ENCODE results near the gene HYAL2. TPM values are rescaled to one million over a fixed set of nuclear protein-coding genes. Genes with fewer than 3 reads are reported as not detected.

HYAL2 gene
- polyA plus RNA-seq (2013, experiment 1 of 2): 40.1 TPM
- polyA plus RNA-seq (2013, experiment 2 of 2): 38.2 TPM

GRCh38 chr3:50322386-50323091 lies at the start of gene HYAL2:
Gene HYAL2 (minus strand): TSS chr3:50322745. CDS start chr3:50320489, 2,256 bp downstream.
- peak within 1 kb of the TSS; percentile 92 for H2AK5ac ChIP-seq (ENCODE audit: low read length)
- H3K79me1 ChIP-seq (ENCODE audit: low read length): peaks cover 27% of the 10 kb centered on the region
- no peaks in the 10 kb centered on the region for H3K27me3 ChIP-seq (ENCODE audit: insufficient read depth, low read length, poor library complexity)
- H3K4me1 ChIP-seq (ENCODE audit: control insufficient read depth, low read depth, low read length): peaks cover 14% of the 10 kb centered on the region
- no peak within 1 kb of the TSS for H4K8ac ChIP-seq (ENCODE audit: low read depth, low read length)
- H3K27ac ChIP-seq (ENCODE audit: low read depth, low read length): peak within 1 kb of the TSS; percentile 76
- H3K79me2 ChIP-seq (ENCODE audit: control insufficient read depth, insufficient read depth, low read length): peaks cover 34% of the 10 kb centered on the region
- H2BK15ac ChIP-seq (replicated peaks; ENCODE audit: low read depth): no peak within 1 kb of the TSS
- no CpG with 5 or more reads among the region's 31 CpGs for WGBS (ENCODE audit: extremely low coverage, insufficient coverage, low lambda C conversion rate)
- peak within 1 kb of the TSS; percentile 65 for H3K4me3 ChIP-seq (ENCODE audit: low read length)
- peak within 1 kb of the TSS; percentile 53 for H3K23ac ChIP-seq (ENCODE audit: low read length)
- peak within 1 kb of the TSS; percentile 70 for H3K4ac ChIP-seq (ENCODE audit: low read depth, low read length)
- H4K5ac ChIP-seq (ENCODE audit: low read length): peak within 1 kb of the TSS; percentile 73
- peak within 1 kb of the TSS; percentile 86 for H3K18ac ChIP-seq (ENCODE audit: low read length)
- peaks cover 13% of the 10 kb centered on the region for H3K36me3 ChIP-seq (ENCODE audit: control insufficient read depth, insufficient read depth, low read length)
- peak within 1 kb of the TSS; percentile 83 for H2BK5ac ChIP-seq (ENCODE audit: low read length)
- H3K4me2 ChIP-seq (ENCODE audit: low read length): peak within 1 kb of the TSS; percentile 94
- peak within 1 kb of the TSS; percentile 55 for H2BK120ac ChIP-seq (ENCODE audit: low read depth, low read length)
- peak within 1 kb of the TSS; percentile 96 for H3K56ac ChIP-seq (ENCODE audit: low read length)
- peak within 1 kb of the TSS; percentile 97 for H3K9ac ChIP-seq (ENCODE audit: low read length)
- peak; percentile 61 for DNase-seq

- peak overlapping the region; percentile 12 for H3K56ac ChIP-seq (ENCODE audit: low read length)
- no peaks in the 10 kb centered on the region for H3K27me3 ChIP-seq (ENCODE audit: insufficient read depth, low read length, poor library complexity)
- H3K4me2 ChIP-seq (ENCODE audit: low read length): no peak overlapping the region
- no peak overlapping the region for H2BK5ac ChIP-seq (ENCODE audit: low read length)
- H3K4me1 ChIP-seq (ENCODE audit: control insufficient read depth, low read depth, low read length): peaks cover 3% of the 10 kb centered on the region
- H3K4me3 ChIP-seq (ENCODE audit: low read length): no peak overlapping the region
- H3K79me1 ChIP-seq (ENCODE audit: low read length): no peaks in the 10 kb centered on the region
- H3K4ac ChIP-seq (ENCODE audit: low read depth, low read length): no peak overlapping the region
- H2BK120ac ChIP-seq (ENCODE audit: low read depth, low read length): no peak overlapping the region
- no peak overlapping the region for H4K5ac ChIP-seq (ENCODE audit: low read length)
- H3K18ac ChIP-seq (ENCODE audit: low read length): no peak overlapping the region
- H3K9ac ChIP-seq (ENCODE audit: low read length): peak overlapping the region; percentile 20
- no CpG with 5 or more reads among the region's 3 CpGs for WGBS (ENCODE audit: extremely low coverage, insufficient coverage, low lambda C conversion rate)
- H3K27ac ChIP-seq (ENCODE audit: low read depth, low read length): no peak overlapping the region
- H4K8ac ChIP-seq (ENCODE audit: low read depth, low read length): no peak overlapping the region
- H3K36me3 ChIP-seq (ENCODE audit: control insufficient read depth, insufficient read depth, low read length): no peaks in the 10 kb centered on the region
- no peak for DNase-seq
- H3K23ac ChIP-seq (ENCODE audit: low read length): no peak overlapping the region
- H3K79me2 ChIP-seq (ENCODE audit: control insufficient read depth, insufficient read depth, low read length): no peaks in the 10 kb centered on the region
- no peak overlapping the region for H2BK15ac ChIP-seq (replicated peaks; ENCODE audit: low read depth)
- no peak overlapping the region for H2AK5ac ChIP-seq (ENCODE audit: low read length)
Measured at GRCh38 chr3:50371133-50371685, 48.7 kb upstream of the HYAL2 start.

GRCh38 chr3:50370594-50370993 lies 48.0 kb upstream of the HYAL2 start:
- Histone ChIP-seq H2AK5ac (ENCODE audit: low read length) (no peak overlapping the region), H3K56ac (ENCODE audit: low read length) (peak overlapping the region; percentile 12), H3K4me2 (ENCODE audit: low read length) (no peak overlapping the region), H4K8ac (ENCODE audit: low read depth, low read length) (no peak overlapping the region), H4K5ac (ENCODE audit: low read length) (no peak overlapping the region), H3K79me2 (ENCODE audit: control insufficient read depth, insufficient read depth, low read length) (no peaks in the 10 kb centered on the region), H3K79me1 (ENCODE audit: low read length) (no peaks in the 10 kb centered on the region), H3K18ac (ENCODE audit: low read length) (no peak overlapping the region), H3K27me3 (ENCODE audit: insufficient read depth, low read length, poor library complexity) (no peaks in the 10 kb centered on the region), H2BK120ac (ENCODE audit: low read depth, low read length) (no peak overlapping the region), H2BK5ac (ENCODE audit: low read length) (no peak overlapping the region), H3K4me1 (ENCODE audit: control insufficient read depth, low read depth, low read length) (peaks cover 3% of the 10 kb centered on the region), H3K27ac (ENCODE audit: low read depth, low read length) (no peak overlapping the region), H3K4me3 (ENCODE audit: low read length) (no peak overlapping the region), H3K4ac (ENCODE audit: low read depth, low read length) (no peak overlapping the region), H3K9ac (ENCODE audit: low read length) (peak overlapping the region; percentile 20), H3K23ac (ENCODE audit: low read length) (no peak overlapping the region), H2BK15ac (replicated peaks; ENCODE audit: low read depth) (no peak overlapping the region), H3K36me3 (ENCODE audit: control insufficient read depth, insufficient read depth, low read length) (no peaks in the 10 kb centered on the region)
- DNase-seq: peak; percentile 56
- WGBS (ENCODE audit: extremely low coverage, insufficient coverage, low lambda C conversion rate): no CpG with 5 or more reads among the region's 14 CpGs

- Histone ChIP-seq H3K27me3 (ENCODE audit: insufficient read depth, low read length, poor library complexity) (no peaks in the 10 kb centered on the region), H3K27ac (ENCODE audit: low read depth, low read length) (no peak overlapping the region), H3K4ac (ENCODE audit: low read depth, low read length) (no peak overlapping the region), H3K56ac (ENCODE audit: low read length) (peak overlapping the region; percentile 25), H2BK5ac (ENCODE audit: low read length) (no peak overlapping the region), H3K79me1 (ENCODE audit: low read length) (no peaks in the 10 kb centered on the region), H4K8ac (ENCODE audit: low read depth, low read length) (no peak overlapping the region), H3K9ac (ENCODE audit: low read length) (no peak overlapping the region), H4K5ac (ENCODE audit: low read length) (no peak overlapping the region), H2BK15ac (replicated peaks; ENCODE audit: low read depth) (no peak overlapping the region), H3K4me2 (ENCODE audit: low read length) (no peak overlapping the region), H2AK5ac (ENCODE audit: low read length) (no peak overlapping the region), H2BK120ac (ENCODE audit: low read depth, low read length) (no peak overlapping the region), H3K4me1 (ENCODE audit: control insufficient read depth, low read depth, low read length) (peaks cover 3% of the 10 kb centered on the region), H3K79me2 (ENCODE audit: control insufficient read depth, insufficient read depth, low read length) (no peaks in the 10 kb centered on the region), H3K18ac (ENCODE audit: low read length) (no peak overlapping the region), H3K36me3 (ENCODE audit: control insufficient read depth, insufficient read depth, low read length) (no peaks in the 10 kb centered on the region), H3K23ac (ENCODE audit: low read length) (no peak overlapping the region), H3K4me3 (ENCODE audit: low read length) (no peak overlapping the region)
- no CpG with 5 or more reads among the region's 9 CpGs for WGBS (ENCODE audit: extremely low coverage, insufficient coverage, low lambda C conversion rate)
- DNase-seq: no peak
Measured at GRCh38 chr3:50369012-50369670, 46.6 kb upstream of the HYAL2 start.

- Histone ChIP-seq H3K18ac (ENCODE audit: low read length) (no peak overlapping the region), H3K36me3 (ENCODE audit: control insufficient read depth, insufficient read depth, low read length) (no peaks in the 10 kb centered on the region), H3K27ac (ENCODE audit: low read depth, low read length) (no peak overlapping the region), H3K4me2 (ENCODE audit: low read length) (no peak overlapping the region), H2AK5ac (ENCODE audit: low read length) (no peak overlapping the region), H2BK15ac (replicated peaks; ENCODE audit: low read depth) (no peak overlapping the region), H3K4me3 (ENCODE audit: low read length) (no peak overlapping the region), H3K9ac (ENCODE audit: low read length) (peak overlapping the region; percentile 80), H2BK5ac (ENCODE audit: low read length) (no peak overlapping the region), H2BK120ac (ENCODE audit: low read depth, low read length) (no peak overlapping the region), H3K56ac (ENCODE audit: low read length) (peak overlapping the region; percentile 65), H3K4me1 (ENCODE audit: control insufficient read depth, low read depth, low read length) (no peaks in the 10 kb centered on the region), H3K79me2 (ENCODE audit: control insufficient read depth, insufficient read depth, low read length) (no peaks in the 10 kb centered on the region), H3K79me1 (ENCODE audit: low read length) (no peaks in the 10 kb centered on the region), H3K27me3 (ENCODE audit: insufficient read depth, low read length, poor library complexity) (no peaks in the 10 kb centered on the region), H3K4ac (ENCODE audit: low read depth, low read length) (no peak overlapping the region), H4K8ac (ENCODE audit: low read depth, low read length) (no peak overlapping the region), H3K23ac (ENCODE audit: low read length) (no peak overlapping the region), H4K5ac (ENCODE audit: low read length) (no peak overlapping the region)
- DNase-seq: no peak
- no CpG with 5 or more reads among the region's 5 CpGs for WGBS (ENCODE audit: extremely low coverage, insufficient coverage, low lambda C conversion rate)
Measured at GRCh38 chr3:50365842-50366220, 43.3 kb upstream of the HYAL2 start.
